H4 (cell line): ENCODE data around the gene NAT14. TPM values are rescaled to one million over a fixed set of nuclear protein-coding genes. Genes with fewer than 3 reads are reported as not detected.

Experiments used
- DNase-seq: peaks from one replicate; pipeline ENCODE4 v3.0.0-alpha.2; 2015; ENCODE audit warnings: low spot score
- total RNA-seq: library from RNA; depleted of rRNA; stranded (reverse); fragments of >200 nt; shearing (Covaris generic); gene quantifications from 2 replicates; pipeline ENCODE4 v1.2.3, GENCODE V29; 2014

Gene NAT14
- total RNA-seq, 1 experiment from 2014 or later, result 28.0 TPM

DNA sequence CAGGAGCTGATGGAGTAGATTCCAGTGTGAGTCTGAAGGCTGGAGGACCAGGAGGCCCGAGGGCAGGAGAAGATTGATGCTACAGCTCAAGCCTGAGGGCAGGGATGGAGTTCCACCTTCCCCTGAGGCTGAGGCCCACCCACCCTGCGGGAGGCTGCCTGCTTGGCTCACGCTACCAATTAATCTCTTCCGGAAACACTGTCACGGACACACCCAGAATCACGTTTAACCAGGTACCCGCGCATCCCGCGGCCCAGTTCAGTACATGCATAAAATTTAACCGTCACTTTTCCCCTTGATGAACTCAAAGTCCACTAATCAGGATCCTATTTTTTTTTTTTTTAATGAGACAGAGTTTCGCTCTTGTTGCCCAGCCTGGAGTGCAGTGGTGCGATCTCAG, 13.7 kb upstream of the NAT14 start:
- DNase-seq, result no peak

DNA sequence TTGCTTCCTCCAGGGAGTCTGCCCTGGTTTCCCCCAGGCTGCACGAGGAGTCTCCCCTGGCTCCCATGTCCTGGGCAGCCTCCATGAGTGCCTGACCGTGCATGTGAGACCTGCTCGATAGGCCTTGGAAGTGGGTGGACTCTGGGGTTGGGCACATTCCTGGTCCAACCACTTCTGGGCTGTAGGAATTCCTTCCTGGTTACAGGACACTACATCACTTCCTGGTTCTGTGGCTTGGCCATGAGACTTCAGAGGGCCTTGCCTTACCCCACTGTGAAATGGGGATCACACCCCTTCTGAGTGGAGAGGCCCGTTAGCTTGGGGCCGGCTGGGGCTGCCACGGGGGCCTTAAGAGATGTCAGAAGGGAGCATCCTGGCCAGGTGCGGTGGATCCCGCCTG, 12.5 kb upstream of the NAT14 start:
- peak; percentile 95 for DNase-seq

DNA sequence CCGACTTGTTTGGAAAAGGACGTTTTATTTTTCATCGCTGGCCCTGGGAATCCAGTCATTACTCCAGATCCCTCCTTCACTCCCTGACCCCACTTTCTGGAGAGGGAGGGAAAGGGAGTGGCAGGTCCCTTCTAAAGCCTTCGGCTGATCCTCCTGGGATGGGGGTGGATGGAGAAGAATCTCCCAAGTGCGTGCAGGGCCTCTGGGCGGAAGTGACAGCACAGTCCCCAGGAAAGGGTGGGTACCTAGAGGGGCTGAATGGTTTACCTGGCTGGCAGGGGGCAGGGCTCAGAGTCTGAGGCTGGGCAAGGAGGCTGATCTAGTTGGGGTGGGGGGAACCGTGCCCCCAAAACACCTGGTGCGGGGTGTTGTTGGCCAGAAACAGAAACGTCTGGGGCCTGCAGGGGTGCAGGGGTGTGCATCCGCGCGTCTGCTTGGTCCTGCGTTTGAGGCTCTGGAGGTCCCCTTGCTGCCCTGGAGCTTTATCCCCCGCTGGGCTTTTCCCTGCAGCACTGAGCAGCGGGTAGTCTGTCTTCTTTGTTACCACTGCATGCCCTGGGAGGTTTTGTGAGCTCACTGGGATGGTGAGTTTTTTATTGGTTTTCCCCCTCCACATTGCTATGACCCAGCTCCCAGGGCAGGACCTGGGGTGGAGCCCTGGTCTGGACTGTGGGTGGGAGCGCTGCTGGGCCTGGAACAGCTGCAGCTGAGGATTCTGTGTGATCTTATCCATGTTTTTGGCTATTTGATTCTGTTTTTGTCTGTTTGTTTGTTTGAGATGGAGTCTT, 11.6 kb upstream of the NAT14 start:
- DNase-seq, result no peak

DNA sequence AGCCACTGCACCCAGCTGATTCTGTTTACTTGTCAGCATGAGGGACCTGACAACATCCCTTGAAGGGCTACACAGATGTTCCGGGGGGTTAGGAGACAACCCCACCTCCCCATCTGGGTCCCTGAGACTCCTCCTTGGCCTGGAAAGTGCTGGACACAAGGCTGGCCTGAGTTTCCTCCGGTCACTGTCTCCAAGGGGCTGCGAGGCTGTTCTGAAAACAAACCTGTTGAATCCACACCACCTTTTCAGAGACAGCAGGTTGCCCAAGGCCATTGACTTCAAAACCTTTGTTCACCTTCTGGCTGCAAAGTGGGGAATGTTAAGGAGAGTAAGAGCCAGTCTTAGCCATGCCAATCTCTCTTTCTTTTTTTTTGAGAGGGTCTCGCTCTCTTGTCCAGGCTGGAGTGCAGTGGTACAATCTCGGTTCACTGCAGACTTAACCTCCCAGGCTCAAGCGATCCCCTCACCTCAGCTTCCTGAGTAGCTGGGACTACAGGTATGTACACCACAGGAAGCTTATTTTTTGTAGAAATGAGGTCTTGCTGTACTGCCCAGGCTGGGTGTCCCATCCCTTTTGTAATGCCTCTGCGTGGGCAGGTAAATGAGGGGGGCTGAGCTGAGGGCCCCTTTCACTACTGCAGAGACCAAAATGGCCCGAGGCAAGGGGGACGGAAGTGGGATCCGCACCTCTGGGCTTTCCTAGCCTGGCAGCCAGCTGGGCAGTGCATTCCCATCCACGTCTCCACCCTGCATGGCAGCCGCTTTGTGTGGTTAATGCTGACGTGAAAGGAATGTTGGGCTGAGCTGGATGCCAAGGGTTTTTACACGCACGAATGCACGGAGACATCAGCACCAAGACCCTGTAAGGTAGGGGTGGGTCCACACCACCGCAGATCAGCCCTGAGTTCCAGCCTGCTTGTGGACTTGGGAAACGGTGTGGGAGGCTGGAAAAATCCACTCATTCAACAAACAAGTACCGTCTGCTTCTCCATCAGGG, 10.4 kb upstream of the NAT14 start:
- peak; percentile 99 for DNase-seq

DNA sequence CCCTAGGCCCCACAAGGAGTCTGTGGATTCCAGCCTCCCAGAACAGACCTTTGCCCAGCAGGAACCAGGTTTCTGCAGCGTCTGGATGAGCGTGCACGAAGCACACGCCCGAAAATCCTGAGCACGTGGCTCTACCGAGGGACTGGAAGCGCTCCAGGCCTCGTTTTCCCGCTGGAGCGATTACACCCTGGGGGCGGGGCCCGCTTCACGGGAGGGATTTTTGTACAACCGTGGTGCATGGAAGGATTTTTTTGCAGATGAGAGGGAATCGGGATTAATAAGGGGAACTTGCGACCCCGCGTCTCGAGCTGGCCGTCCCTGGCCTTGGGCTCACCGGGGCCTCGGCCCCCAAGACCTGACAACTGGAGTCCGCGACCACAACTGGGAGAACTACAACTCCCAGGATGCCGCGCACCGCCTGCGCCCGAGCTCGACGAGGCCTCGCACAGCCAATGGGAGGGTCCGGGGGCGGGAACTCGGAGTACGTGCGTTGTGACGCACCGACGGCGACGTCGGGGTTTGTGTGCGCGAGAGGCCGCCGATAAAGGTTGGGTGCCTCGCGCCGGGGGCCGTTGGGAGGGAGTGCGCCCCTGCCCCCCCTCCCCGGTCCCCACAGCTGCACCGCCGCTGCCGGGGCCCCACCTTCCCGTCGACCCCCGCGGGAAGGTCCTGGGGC, 8.8 kb upstream of the NAT14 start, which contains the start of gene ZNF628:
ZNF628 (plus strand) TSS at position 518 of the 676 bp plus-strand sequence. CDS start 3,294 bp downstream, outside the sequence.
- DNase-seq, result peak; percentile 100

DNA sequence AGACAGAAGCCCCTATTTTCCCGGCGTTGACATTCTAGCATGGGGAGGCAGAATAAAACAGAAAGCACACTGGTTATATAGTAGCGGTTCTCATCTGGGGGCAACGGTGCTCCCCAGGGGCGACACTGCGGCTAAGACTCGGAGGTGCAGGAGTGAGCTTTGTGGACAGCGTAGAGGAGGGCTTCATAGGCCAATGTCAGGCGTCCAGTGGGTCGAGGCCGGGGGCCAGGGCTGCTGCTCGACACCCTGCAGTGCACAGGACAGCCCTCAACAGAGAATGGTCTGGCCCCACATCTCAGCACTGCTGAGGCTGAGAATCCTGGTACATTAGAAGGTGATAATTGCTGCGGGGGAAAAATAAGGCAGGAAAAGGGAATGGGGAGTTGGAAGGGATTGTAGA, 7.1 kb upstream of the NAT14 start:
- DNase-seq, result no peak

DNA sequence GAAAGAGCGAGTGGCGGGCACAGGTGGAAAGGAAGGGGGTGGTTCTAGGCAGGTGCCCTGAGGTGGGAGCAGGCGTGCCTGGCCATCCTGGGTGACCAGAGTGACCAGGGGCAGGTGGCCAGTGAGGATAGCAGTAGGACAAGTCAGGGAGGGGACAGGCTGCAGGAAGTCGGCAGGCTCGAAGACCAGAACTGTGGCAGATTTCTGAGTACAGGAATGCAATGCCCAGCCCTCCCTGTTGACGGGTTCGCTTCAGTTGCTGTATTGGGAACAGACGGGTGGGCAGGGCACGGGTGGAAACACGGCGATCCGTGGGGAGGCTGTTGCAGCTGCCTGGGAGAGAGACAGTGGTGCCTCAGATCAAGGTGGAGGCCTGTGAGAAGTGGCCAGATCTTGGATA, 6.6 kb upstream of the NAT14 start:
- no peak for DNase-seq

DNA sequence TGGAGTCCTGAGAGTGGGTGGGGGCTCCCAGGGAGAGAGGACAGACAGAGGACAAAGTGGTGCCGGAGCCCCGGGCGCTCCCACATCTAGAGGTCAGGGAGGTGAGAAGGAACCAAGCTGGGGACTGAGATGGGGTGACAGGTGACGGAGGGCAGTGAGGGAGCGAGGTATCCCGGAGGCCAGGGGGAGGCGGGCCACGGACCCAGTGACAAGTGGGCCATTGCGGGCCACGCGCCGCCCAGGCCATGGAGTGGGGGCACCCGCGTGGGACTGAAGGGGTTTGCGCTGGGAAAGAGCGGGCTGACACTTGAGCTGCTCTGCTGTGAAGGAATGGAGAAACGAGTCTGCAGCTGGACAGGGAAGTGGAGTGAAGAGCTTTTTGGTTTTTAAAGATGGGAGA, 5.9 kb upstream of the NAT14 start:
- DNase-seq, result no peak

DNA sequence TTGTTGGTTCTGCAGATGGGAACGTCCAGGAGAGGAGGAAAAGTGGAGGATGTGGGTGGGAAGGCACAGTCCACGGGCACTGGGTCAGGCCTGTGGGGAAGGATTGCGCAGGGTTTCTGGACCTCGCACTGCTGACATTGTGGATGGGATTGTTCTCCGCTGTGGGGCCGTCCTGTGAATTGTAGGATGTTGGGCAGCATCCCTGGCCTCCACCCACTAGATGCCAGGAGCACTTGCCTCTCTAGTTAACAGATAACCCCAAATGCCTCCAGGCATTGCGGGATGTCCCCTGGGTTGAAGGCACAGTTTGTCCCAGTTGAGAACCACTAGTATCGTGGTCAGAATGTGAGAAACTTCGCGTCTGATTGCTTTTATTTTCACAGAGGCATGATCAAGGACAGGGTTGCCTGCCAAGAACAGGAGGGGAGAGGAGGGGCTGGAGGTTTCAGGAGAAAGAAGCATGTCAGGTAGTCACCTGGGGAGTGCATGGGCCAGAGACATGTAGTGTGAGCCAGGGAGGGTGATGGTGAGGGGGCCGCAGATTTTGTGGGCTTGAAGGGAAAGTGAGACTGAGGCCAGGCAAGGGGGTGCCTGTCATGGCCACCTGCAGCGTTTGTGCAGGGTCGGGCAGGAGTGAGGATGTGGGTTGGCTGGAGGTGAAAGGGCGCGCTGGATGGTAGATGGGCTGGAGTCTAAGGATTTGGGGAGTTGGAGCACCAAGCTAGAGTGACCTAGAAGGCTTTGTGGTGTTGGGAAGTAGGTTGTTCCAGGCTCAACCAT, 5.3 kb upstream of the NAT14 start:
- no peak for DNase-seq

DNA sequence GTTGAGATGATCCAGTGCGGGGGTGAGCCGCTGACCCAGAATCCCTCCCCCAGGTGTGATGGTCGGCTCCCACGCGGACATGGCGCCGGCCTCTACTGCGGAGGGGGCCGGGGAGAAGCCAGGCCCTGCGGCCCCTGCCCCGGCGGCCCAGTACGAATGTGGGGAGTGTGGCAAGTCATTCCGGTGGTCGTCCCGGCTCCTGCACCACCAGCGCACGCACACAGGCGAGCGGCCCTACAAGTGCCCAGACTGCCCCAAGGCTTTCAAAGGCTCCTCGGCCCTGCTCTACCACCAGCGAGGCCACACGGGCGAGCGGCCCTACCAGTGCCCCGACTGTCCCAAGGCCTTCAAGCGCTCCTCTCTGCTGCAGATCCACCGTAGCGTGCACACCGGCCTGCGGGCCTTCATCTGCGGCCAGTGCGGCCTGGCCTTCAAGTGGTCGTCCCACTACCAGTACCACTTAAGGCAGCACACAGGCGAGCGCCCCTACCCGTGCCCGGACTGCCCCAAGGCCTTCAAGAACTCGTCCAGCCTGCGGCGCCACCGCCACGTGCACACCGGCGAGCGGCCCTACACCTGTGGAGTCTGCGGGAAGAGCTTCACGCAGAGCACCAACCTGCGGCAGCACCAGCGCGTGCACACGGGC, 3.7 kb upstream of the NAT14 start:
- no peak for DNase-seq

DNA sequence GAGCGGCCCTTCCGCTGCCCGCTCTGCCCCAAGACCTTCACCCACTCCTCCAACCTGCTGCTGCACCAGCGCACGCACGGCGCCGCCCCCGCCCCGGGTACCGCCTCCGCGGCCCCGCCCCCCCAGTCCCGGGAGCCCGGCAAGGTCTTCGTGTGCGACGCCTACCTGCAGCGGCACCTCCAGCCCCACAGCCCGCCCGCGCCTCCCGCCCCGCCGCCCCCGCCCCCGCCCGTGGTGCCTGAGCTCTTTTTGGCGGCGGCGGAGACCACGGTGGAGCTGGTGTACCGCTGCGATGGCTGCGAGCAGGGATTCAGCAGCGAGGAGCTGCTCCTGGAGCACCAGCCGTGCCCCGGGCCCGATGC, 3.2 kb upstream of the NAT14 start:
- no peak for DNase-seq

DNA sequence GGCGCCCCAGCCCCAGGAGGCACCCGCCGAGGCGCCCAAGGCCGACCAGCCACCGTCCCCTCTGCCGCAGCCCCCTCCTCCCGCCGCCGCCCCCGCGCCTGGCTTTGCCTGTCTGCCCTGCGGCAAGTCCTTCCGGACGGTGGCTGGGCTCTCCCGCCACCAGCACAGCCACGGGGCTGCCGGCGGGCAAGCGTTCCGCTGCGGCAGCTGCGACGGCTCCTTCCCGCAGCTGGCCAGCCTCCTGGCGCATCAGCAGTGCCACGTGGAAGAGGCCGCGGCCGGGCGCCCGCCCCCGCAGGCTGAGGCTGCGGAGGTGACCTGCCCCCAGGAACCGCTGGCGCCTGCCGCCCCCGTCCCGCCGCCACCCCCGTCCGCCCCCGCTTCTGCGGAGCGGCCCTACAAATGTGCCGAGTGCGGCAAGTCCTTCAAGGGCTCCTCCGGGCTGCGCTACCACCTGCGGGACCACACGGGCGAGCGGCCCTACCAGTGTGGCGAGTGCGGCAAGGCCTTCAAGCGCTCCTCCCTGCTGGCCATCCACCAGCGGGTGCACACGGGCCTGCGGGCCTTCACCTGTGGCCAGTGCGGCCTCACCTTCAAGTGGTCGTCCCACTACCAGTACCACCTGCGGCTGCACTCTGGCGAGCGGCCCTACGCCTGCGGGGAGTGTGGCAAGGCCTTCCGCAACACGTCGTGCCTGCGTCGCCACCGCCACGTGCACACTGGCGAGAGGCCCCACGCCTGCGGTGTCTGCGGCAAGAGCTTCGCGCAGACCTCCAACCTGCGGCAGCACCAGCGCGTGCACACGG, 2.6 kb upstream of the NAT14 start:
- no peak for DNase-seq

DNA sequence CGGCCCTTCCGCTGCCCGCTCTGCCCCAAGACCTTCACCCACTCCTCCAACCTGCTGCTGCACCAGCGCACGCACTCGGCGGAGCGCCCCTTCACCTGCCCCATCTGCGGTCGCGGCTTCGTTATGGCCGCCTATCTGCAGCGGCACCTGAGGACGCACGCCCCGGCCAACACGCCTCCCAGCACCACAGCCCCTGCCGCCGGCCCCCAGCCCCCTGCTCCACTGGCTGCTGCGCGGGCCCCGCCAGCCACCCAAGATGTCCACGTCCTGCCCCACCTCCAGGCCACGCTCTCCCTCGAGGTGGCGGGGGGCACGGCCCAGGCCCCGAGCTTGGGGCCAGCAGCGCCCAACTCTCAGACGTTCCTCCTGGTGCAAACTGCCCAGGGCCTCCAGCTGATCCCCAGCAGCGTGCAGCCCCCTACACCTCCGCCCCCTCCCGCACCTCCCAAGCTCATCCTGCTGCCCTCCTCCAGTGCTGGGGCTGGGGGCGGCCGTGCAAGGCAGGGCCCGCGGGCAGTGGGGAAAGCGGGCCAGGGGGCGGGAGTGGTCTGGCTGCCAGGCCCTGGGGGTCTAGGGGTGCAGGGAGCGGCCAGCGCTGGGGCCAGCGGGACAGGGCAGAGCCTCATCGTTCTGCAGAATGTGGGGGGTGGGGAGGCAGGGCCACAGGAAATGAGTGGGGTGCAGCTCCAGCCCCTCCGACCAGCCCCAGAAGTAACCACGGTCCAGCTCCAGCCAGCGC, 1.9 kb upstream of the NAT14 start:
- no peak for DNase-seq

DNA sequence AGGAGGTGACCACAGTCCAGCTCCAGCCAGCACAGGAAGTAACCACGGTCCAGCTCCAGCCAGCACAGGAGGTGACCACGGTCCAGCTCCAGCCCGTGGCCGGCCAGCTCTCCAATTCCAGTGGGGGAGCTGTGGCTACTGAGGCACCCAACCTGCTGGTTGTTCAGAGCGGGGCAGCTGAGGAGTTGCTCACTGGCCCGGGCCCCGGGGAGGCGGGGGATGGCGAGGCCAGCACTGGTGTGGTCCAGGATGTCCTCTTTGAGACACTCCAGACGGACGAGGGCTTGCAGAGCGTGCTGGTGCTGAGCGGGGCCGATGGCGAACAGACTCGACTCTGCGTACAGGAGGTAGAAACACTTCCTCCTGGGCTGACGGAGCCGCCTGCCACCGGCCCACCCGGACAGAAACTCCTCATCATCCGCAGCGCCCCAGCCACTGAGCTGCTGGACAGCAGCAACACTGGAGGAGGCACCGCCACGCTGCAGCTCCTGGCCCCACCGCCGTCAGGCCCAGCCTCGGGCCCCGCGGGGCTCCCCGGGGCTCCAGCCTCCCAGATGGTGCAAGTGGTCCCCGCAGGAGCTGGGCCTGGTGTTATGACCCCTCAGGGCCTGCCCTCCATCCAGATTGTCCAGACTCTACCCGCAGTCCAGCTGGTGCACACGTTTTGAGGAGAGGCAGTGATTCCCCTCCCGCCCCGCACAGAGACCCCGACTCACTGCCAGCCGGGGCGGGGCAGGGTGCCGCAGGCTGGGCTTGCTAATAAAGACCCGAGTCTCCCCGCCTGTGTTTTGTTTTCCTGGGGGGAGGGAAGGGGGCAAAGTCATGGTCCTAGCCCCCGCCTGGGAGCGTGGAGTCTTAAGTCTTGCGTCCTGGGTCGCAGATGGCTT, 1.0 kb upstream of the NAT14 start:
- no peak for DNase-seq

DNA sequence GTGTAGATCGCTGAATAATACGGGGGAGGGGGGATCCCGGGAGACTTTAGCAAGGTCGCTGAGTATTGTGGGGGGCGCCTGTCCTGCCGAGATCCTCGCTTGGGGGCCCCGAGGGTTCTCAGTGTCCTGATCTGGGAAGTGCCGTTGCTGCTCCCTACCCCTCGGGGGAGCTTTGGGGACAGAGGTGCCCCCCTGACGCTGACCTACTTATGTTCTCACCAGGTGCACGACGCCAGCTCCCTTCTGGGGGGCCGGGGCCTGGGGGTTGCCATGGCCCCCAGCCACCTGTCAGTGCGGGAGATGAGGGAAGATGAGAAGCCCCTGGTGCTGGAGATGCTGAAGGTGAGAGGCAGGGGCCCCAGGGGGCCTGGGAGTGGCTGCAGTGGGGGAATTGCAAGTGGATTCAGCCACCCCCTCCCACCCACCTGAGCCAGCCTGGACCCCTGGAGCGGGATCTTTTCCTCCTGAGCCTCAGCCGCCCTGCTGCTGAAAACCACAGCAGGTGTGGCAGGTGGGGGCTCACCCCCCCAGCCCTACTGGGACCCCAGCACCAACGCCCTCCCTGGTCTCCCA, 537 bp downstream of the NAT14 start:
- DNase-seq, result no peak

DNA sequence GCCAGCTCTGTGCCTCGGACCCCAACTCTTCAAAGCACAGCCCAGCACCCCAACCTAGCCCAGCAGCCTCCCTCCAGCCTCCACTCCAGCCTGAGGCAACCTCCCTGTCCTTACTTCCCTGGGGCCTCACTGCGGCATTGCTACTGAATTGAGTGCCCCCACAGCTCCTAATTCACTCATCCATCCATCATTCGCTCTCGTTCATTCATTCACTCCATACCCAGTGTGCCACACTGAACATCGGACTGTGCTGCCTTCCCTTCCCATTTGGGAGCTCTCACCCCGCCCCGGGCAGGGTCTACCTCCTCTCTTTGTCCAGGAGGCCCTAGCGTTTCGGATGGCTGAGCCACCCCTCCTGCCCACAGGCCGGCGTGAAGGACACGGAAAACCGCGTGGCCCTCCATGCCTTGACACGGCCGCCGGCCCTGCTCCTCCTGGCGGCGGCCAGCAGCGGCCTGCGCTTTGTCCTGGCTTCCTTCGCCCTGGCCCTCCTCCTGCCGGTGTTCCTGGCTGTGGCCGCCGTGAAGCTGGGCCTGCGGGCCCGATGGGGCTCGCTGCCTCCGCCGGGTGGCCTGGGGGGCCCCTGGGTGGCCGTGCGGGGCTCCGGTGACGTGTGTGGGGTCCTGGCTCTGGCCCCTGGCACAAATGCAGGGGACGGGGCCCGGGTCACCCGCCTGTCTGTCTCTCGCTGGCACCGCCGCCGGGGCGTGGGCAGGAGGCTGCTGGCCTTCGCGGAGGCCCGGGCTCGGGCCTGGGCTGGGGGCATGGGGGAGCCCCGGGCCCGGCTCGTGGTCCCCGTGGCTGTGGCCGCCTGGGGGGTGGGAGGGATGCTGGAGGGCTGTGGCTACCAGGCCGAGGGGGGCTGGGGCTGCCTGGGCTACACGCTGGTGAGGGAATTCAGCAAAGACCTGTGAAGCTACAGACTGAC, 1.3 kb downstream of the NAT14 start:
- no peak for DNase-seq
